HepG2 (cell line): ENCODE results near the gene USF2. TPM values are rescaled to one million over a fixed set of nuclear protein-coding genes. Genes with fewer than 3 reads are reported as not detected.

ENCODE experiments used
- ARID2 ChIP-seq: sonication (generic); formaldehyde crosslinking; IDR thresholded peaks from 2 replicates; pipeline ENCODE4 v1.8.1; 2022; ENCODE audit warnings: mild to moderate bottlenecking, missing genetic modification reagents, borderline replicate concordance
- DNMT3B ChIP-seq: conservative IDR thresholded peaks from 2 replicates; pipeline ENCODE4 v1.6.1; 2016; ENCODE audit warnings: missing biosample characterization, control low read depth
- EED ChIP-seq: sonication (generic); formaldehyde crosslinking; IDR thresholded peaks from 2 replicates; pipeline ENCODE4 v1.5.0; 2020; ENCODE audit warnings: mild to moderate bottlenecking, missing genetic modification reagents
- GPN1 ChIP-seq: sonication (generic); formaldehyde crosslinking; IDR thresholded peaks from 2 replicates; pipeline ENCODE4 v1.5.1; 2020; ENCODE audit warnings: missing genetic modification reagents, borderline replicate concordance
- JUND ChIP-seq: sonication (generic); formaldehyde crosslinking; IDR thresholded peaks from 2 replicates; pipeline ENCODE4 v1.8.0; 2022; ENCODE audit warnings: mild to moderate bottlenecking, missing genetic modification reagents
- NONO ChIP-seq, 2 experiments: fragments of 450-650 bp in 1 of 2; sonication (generic) in 1 of 2; formaldehyde crosslinking in 1 of 2; IDR thresholded peaks in 1 of 2; conservative IDR thresholded peaks in 1 of 2; 2 replicates each; pipeline versions ENCODE4 v1.6.1 to v1.8.0; 2017 to 2022; ENCODE audit warnings: mild to moderate bottlenecking in 1 of 2, missing genetic modification reagents in 1 of 2, moderate library complexity in 1 of 2
- ONECUT2 ChIP-seq: sonication (generic); formaldehyde crosslinking; IDR thresholded peaks from 2 replicates; pipeline ENCODE4 v1.4.0; 2020; ENCODE audit warnings: missing genetic modification reagents
- RFX5 ChIP-seq: IDR thresholded peaks from 2 replicates; pipeline ENCODE4 v1.6.1; 2011; ENCODE audit warnings: low read depth, low read length, improper control_type of control experiment
- SMYD3 ChIP-seq: sonication (generic); formaldehyde crosslinking; IDR thresholded peaks from 2 replicates; pipeline ENCODE4 v1.8.1; 2023; ENCODE audit warnings: mild to moderate bottlenecking, missing genetic modification reagents
- TOPORS ChIP-seq: sonication (generic); formaldehyde crosslinking; IDR thresholded peaks from 2 replicates; pipeline ENCODE4 v1.8.0; 2023; ENCODE audit warnings: mild to moderate bottlenecking, missing genetic modification reagents
- ZNF260 ChIP-seq: sonication (generic); formaldehyde crosslinking; IDR thresholded peaks from 2 replicates; pipeline ENCODE4 v1.4.0; 2020; ENCODE audit warnings: missing genetic modification reagents, low read depth, mild to moderate bottlenecking, borderline replicate concordance
- ZNF264 ChIP-seq: sonication (generic); formaldehyde crosslinking; IDR thresholded peaks from 2 replicates; pipeline ENCODE4 v1.4.0; 2020; ENCODE audit warnings: missing genetic modification reagents
- ZNF431 ChIP-seq: sonication (generic); formaldehyde crosslinking; IDR thresholded peaks from 2 replicates; pipeline ENCODE4 v1.9.0; 2022; ENCODE audit warnings: missing genetic modification reagents, low read depth, mild to moderate bottlenecking, borderline replicate concordance
- ZNF605 ChIP-seq: sonication (generic); formaldehyde crosslinking; IDR thresholded peaks from 2 replicates; pipeline ENCODE4 v1.8.0; 2022; ENCODE audit warnings: mild to moderate bottlenecking, missing genetic modification reagents
- ZNF703 ChIP-seq: sonication (generic); formaldehyde crosslinking; IDR thresholded peaks from 2 replicates; pipeline ENCODE4 v1.5.1; 2020; ENCODE audit warnings: missing genetic modification reagents, mild to moderate bottlenecking, moderate library complexity, borderline replicate concordance
- ZNF709 ChIP-seq: sonication (generic); formaldehyde crosslinking; IDR thresholded peaks from 2 replicates; pipeline ENCODE4 v1.5.0; 2020; ENCODE audit warnings: mild to moderate bottlenecking, missing genetic modification reagents
- ZNF713 ChIP-seq: sonication (generic); formaldehyde crosslinking; IDR thresholded peaks from 2 replicates; pipeline ENCODE4 v1.4.0; 2020; ENCODE audit warnings: mild to moderate bottlenecking, missing genetic modification reagents
- polyA plus RNA-seq, 8 experiments: library from polyadenylated mRNA; depleted of rRNA in 3 of 8; stranded (reverse) in 7 of 8; unstranded in 1 of 8; fragments of >200 nt; fragmentation: Illumina TruSeq in 4 of 8; extraction: Trizol in 4 of 8; gene quantifications; 2 replicates each; pipeline versions ENCODE4 v1.2.1 to v1.2.3, GENCODE V29; 2011 to 2016; ENCODE audit warnings: low read depth in 4 of 8, missing spikeins in 1 of 8, mixed read lengths in 1 of 8; ENCODE audit not compliant: insufficient read depth in 1 of 8
- total RNA-seq, 5 experiments: library from RNA; depleted of rRNA; stranded (reverse); fragments of >200 nt; fragmentation: Illumina TruSeq; extraction: Trizol; gene quantifications; 2 replicates each; pipeline ENCODE4 v1.2.3, GENCODE V29; 2016; ENCODE audit warnings: low read depth in 1 of 5
- TF ChIP-seq, protein P1 (sequence below): sonication (generic); formaldehyde crosslinking; IDR thresholded peaks from 2 replicates; pipeline ENCODE4 v1.4.0; 2020; ENCODE audit warnings: missing genetic modification reagents, mild to moderate bottlenecking, borderline replicate concordance
- TF ChIP-seq, protein P2 (sequence below): sonication (generic); formaldehyde crosslinking; IDR thresholded peaks from 2 replicates; pipeline ENCODE4 v1.4.0; 2020; ENCODE audit warnings: mild to moderate bottlenecking, missing genetic modification reagents
- TF ChIP-seq, protein P3 (sequence below): sonication (generic); formaldehyde crosslinking; IDR thresholded peaks from 2 replicates; pipeline ENCODE4 v1.5.0; 2020; ENCODE audit warnings: mild to moderate bottlenecking, missing genetic modification reagents

The USF2 gene
- total and polyA plus RNA-seq, 2 of the 13 experiments (the other 11 are each of a cell fraction or from before 2014, with no cell fraction given) = 54.9 to 106 TPM

DNA sequence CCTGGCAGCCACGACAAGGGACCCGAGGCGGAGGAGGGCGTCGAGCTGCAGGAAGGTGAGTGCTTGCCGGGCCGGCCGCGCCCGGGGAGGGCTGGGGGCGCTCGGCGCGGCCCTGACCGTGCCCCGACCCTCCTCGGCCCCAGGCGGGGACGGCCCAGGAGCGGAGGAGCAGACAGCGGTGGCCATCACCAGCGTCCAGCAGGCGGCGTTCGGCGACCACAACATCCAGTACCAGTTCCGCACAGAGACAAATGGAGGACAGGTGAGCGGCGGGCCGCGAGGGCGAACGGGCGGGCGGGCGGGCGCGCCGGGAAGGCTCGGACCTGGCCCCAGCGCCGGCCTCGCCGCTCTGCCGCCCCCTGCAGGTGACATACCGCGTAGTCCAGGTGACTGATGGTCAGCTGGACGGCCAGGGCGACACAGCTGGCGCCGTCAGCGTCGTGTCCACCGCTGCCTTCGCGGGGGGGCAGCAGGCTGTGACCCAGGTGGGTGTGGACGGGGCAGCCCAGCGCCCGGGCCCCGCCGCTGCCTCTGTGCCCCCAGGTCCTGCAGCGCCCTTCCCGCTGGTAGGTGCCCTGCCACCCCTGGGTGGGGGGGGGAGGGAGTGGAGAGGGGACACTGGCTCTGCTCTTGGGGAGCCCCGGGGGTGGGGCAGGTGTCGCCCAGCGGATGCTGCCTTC is 816 bp downstream of the USF2 start (continued):
- TF ChIP-seq ARID2 = no peak
- TF ChIP-seq ZNF260 = no peak
- TF ChIP-seq, protein P1, sequence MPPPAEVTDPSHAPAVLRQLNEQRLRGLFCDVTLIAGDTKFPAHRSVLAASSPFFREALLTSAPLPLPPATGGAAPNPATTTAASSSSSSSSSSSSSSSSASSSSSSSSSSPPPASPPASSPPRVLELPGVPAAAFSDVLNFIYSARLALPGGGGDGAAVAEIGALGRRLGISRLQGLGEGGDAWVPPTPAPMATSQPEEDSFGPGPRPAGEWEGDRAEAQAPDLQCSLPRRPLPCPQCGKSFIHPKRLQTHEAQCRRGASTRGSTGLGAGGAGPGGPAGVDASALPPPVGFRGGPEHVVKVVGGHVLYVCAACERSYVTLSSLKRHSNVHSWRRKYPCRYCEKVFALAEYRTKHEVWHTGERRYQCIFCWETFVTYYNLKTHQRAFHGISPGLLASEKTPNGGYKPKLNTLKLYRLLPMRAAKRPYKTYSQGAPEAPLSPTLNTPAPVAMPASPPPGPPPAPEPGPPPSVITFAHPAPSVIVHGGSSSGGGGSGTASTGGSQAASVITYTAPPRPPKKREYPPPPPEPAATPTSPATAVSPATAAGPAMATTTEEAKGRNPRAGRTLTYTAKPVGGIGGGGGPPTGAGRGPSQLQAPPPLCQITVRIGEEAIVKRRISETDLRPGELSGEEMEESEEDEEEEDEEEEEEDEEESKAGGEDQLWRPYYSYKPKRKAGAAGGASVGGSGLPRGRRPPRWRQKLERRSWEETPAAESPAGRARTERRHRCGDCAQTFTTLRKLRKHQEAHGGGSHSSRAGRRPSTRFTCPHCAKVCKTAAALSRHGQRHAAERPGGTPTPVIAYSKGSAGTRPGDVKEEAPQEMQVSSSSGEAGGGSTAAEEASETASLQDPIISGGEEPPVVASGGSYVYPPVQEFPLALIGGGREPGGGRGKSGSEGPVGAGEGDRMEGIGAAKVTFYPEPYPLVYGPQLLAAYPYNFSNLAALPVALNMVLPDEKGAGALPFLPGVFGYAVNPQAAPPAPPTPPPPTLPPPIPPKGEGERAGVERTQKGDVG (CRISPR knock-in tag) = no peak
- TF ChIP-seq ZNF713 (CRISPR knock-in tag) = no peak
- no peak for TF ChIP-seq NONO (IDR thresholded peaks at IDR 0.05)
- no peak for TF ChIP-seq NONO (CRISPR knock-in tag; conservative IDR thresholded peaks at IDR 0.05)
- no peak for TF ChIP-seq ONECUT2 (CRISPR knock-in tag)
- TF ChIP-seq TOPORS (CRISPR knock-in tag) = 0 out of 2 replicates have a peak, but pooled peaks have one; percentile 30
- TF ChIP-seq RFX5 = no peak
- TF ChIP-seq, protein P2, sequence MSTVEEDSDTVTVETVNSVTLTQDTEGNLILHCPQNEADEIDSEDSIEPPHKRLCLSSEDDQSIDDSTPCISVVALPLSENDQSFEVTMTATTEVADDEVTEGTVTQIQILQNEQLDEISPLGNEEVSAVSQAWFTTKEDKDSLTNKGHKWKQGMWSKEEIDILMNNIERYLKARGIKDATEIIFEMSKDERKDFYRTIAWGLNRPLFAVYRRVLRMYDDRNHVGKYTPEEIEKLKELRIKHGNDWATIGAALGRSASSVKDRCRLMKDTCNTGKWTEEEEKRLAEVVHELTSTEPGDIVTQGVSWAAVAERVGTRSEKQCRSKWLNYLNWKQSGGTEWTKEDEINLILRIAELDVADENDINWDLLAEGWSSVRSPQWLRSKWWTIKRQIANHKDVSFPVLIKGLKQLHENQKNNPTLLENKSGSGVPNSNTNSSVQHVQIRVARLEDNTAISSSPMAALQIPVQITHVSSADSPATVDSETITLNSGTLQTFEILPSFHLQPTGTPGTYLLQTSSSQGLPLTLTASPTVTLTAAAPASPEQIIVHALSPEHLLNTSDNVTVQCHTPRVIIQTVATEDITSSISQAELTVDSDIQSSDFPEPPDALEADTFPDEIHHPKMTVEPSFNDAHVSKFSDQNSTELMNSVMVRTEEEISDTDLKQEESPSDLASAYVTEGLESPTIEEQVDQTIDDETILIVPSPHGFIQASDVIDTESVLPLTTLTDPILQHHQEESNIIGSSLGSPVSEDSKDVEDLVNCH (CRISPR knock-in tag) = no peak
- TF ChIP-seq GPN1 (CRISPR knock-in tag) = no peak
- TF ChIP-seq ZNF605 = no peak
- no peak for TF ChIP-seq JUND (CRISPR knock-in tag)
- TF ChIP-seq ZNF431 = no peak
- no peak for TF ChIP-seq EED (CRISPR knock-in tag)
- TF ChIP-seq ZNF264 = no peak
- no peak for TF ChIP-seq SMYD3 (CRISPR knock-in tag)
- TF ChIP-seq ZNF703 (CRISPR knock-in tag) = no peak
- TF ChIP-seq, protein P3, sequence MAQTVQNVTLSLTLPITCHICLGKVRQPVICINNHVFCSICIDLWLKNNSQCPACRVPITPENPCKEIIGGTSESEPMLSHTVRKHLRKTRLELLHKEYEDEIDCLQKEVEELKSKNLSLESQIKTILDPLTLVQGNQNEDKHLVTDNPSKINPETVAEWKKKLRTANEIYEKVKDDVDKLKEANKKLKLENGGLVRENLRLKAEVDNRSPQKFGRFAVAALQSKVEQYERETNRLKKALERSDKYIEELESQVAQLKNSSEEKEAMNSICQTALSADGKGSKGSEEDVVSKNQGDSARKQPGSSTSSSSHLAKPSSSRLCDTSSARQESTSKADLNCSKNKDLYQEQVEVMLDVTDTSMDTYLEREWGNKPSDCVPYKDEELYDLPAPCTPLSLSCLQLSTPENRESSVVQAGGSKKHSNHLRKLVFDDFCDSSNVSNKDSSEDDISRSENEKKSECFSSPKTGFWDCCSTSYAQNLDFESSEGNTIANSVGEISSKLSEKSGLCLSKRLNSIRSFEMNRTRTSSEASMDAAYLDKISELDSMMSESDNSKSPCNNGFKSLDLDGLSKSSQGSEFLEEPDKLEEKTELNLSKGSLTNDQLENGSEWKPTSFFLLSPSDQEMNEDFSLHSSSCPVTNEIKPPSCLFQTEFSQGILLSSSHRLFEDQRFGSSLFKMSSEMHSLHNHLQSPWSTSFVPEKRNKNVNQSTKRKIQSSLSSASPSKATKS (CRISPR knock-in tag) = no peak
- TF ChIP-seq DNMT3B (CRISPR knock-in tag) = no peak
- peak; percentile 18; the same call in 1 of the 2 replicates for TF ChIP-seq ZNF709 (CRISPR knock-in tag)
